B cell (primary cell): ENCODE data around the gene PSMB8. TPM values are rescaled to one million over a fixed set of nuclear protein-coding genes. Genes with fewer than 3 reads are reported as not detected.

ENCODE experiments used
- ATAC-seq: fragments of 200-7000 bp; cut with Tn5 transposase; one replicate; pipeline ENCODE4 v1.10.0; 2021; ENCODE audit warnings: low read depth, mild to moderate bottlenecking, moderate number of reproducible peaks, moderate library complexity
- CTCF ChIA-PET: fragments of 350-600 bp; sonication (Branson Sonifier 250); formaldehyde crosslinking; loops from one replicate; lab custom pipeline; 2021; ENCODE audit warnings: antibody characterized with exemption, inconsistent platforms; lab: Charles Lee
- POLR2A ChIA-PET: fragments of 350-600 bp; sonication (Branson Sonifier 250); formaldehyde crosslinking; loops from one replicate; lab custom pipeline; 2021; ENCODE audit warnings: antibody characterized with exemption; lab: Charles Lee
- DNase-seq: peaks from one replicate; pipeline ENCODE4 v3.0.0; 2013
- H2AFZ ChIP-seq: 2 replicates; pipeline ENCODE4 v1.6.1; 2012; ENCODE audit warnings: mild to moderate bottlenecking, low read depth, low read length; ENCODE audit not compliant: insufficient read depth, poor library complexity, severe bottlenecking
- H3K27ac ChIP-seq, 2 donors: 1 replicate in 1 of 2; 2 replicates in 1 of 2; pipeline ENCODE4 v1.5.1; 2012 to 2013; ENCODE audit warnings: low read length in 2 of 2, mild to moderate bottlenecking in 2 of 2, moderate library complexity in 1 of 2
- H3K27me3 ChIP-seq, 4 experiments: fragments of 200-600 bp in 1 of 4; sonication (generic) in 1 of 4; replicated peaks in 1 of 4; 1 replicate in 2 of 4; 2 replicates in 2 of 4; pipeline versions ENCODE4 v1.6.1 to v1.7.0; 2013 to 2016; ENCODE audit warnings: low read length in 3 of 4, mild to moderate bottlenecking in 2 of 4, mixed read lengths in 1 of 4, moderate library complexity in 1 of 4; ENCODE audit not compliant: insufficient read depth in 4 of 4, control insufficient read depth in 3 of 4; ENCODE audit errors: control extremely low read depth in 1 of 4
- H3K36me3 ChIP-seq, 2 experiments: replicated peaks in 1 of 2; 1 replicate in 1 of 2; 2 replicates in 1 of 2; pipeline versions ENCODE4 v1.6.1 to v1.7.1; 2013; ENCODE audit warnings: low read length in 1 of 2; ENCODE audit not compliant: insufficient read depth in 2 of 2, control insufficient read depth in 1 of 2; ENCODE audit errors: control extremely low read depth in 1 of 2, extremely low read depth in 1 of 2
- H3K4me1 ChIP-seq, 2 donors: fragments of 200-600 bp in 1 of 2; sonication (generic) in 1 of 2; 1 replicate in 1 of 2; 2 replicates in 1 of 2; pipeline versions ENCODE4 v1.5.1 to v1.6.1; 2013 to 2017; ENCODE audit warnings: low read length in 2 of 2; ENCODE audit not compliant: control insufficient read depth in 2 of 2, insufficient read depth in 2 of 2
- H3K4me2 ChIP-seq: replicated peaks from 2 replicates; pipeline ENCODE3; 2012; ENCODE audit warnings: mild to moderate bottlenecking, low read depth, low read length; ENCODE audit not compliant: poor library complexity, severe bottlenecking
- H3K4me3 ChIP-seq, 5 experiments: fragments of 200-600 bp in 1 of 5; sonication (generic) in 1 of 5; 1 replicate in 3 of 5; 2 replicates in 2 of 5; pipeline versions ENCODE4 v1.5.1 to v1.7.0; 2011 to 2016; ENCODE audit warnings: low read length in 4 of 5, mild to moderate bottlenecking in 4 of 5, low read depth in 2 of 5, control low read depth in 1 of 5, moderate library complexity in 1 of 5; ENCODE audit not compliant: insufficient read depth in 1 of 5; ENCODE audit errors: control extremely low read depth in 1 of 5, extremely low read depth in 1 of 5
- H3K79me2 ChIP-seq: fragments of 200-600 bp; sonication (generic); one replicate; pipeline ENCODE4 v1.6.0; 2016; ENCODE audit warnings: low read length; ENCODE audit not compliant: control insufficient read depth, insufficient read depth
- H3K9ac ChIP-seq: fragments of 200-600 bp; sonication (generic); 2 replicates; pipeline ENCODE4 v1.6.1; 2017; ENCODE audit warnings: mild to moderate bottlenecking, low read length, moderate library complexity
- H3K9me3 ChIP-seq, 3 donors: one replicate each; pipeline versions ENCODE4 v1.6.1 to v1.7.1; 2013; ENCODE audit warnings: low read length in 2 of 3; ENCODE audit not compliant: control insufficient read depth in 2 of 3, insufficient read depth in 1 of 3; ENCODE audit errors: control extremely low read depth in 1 of 3
- H4K20me1 ChIP-seq: 2 replicates; pipeline ENCODE4 v1.6.0; 2012; ENCODE audit warnings: mild to moderate bottlenecking, low read length; ENCODE audit not compliant: insufficient read depth, control insufficient read depth, poor library complexity, severe bottlenecking
- H3K27ac Mint-ChIP-seq: one replicate; pipeline ENCODE4 v1.8.0; 2021; ENCODE audit warnings: mixed read lengths
- H3K27me3 Mint-ChIP-seq: one replicate; pipeline ENCODE4 v1.8.0; 2021; ENCODE audit warnings: mixed read lengths
- H3K4me1 Mint-ChIP-seq: one replicate; pipeline ENCODE4 v1.8.0; 2021; ENCODE audit warnings: mixed read lengths
- H3K4me3 Mint-ChIP-seq: one replicate; pipeline ENCODE4 v1.8.0; 2021; ENCODE audit warnings: mixed read lengths
- H3K9me3 Mint-ChIP-seq: one replicate; pipeline ENCODE4 v1.8.0; 2022; ENCODE audit warnings: mixed read lengths; ENCODE audit not compliant: insufficient read depth
- EZH2 ChIP-seq: IDR thresholded peaks from 2 replicates; pipeline ENCODE4 v1.6.1; 2012; ENCODE audit warnings: borderline replicate concordance, low read depth, mild to moderate bottlenecking, moderate library complexity, low read length; ENCODE audit not compliant: insufficient read depth, poor library complexity, severe bottlenecking
- WGBS: methylation state at CpG from one replicate; pipeline ENCODE4 v1.1.5; 2013; ENCODE audit warnings: missing lambda C conversion rate; ENCODE audit not compliant: insufficient coverage; 5-methylcytosine and 5-hydroxymethylcytosine counted together
- intact Hi-C: fragments of 100-400 bp; cut with micrococcal nuclease; formaldehyde crosslinking; loops from one replicate; pipeline ENCODE4 v1.10.0; 2022
- polyA plus RNA-seq: library from polyadenylated mRNA; depleted of rRNA; stranded (reverse); fragments of >200 nt; gene quantifications from 2 replicates; pipeline ENCODE4 v1.2.3, GENCODE V29; 2012
- total RNA-seq, 2 donors: library from RNA; stranded (reverse); fragments of 120-200 nt in 1 of 2; gene quantifications; 1 replicate in 1 of 2; 2 replicates in 1 of 2; pipeline versions ENCODE4 v1.2.3 to v1.2.4, GENCODE V29; 2013 to 2022
- TF ChIP-seq, protein P1 (sequence below): fragments of 200-600 bp; IDR thresholded peaks from one replicate; pipeline ENCODE4 v1.8.0; 2022; ENCODE audit warnings: antibody characterized with exemption, mild to moderate bottlenecking

PSMB8 gene
- total and polyA plus RNA-seq, 2 donors (not counting 1 experiment from before 2014, with no cell fraction given) = 129 to 256 TPM

DNA sequence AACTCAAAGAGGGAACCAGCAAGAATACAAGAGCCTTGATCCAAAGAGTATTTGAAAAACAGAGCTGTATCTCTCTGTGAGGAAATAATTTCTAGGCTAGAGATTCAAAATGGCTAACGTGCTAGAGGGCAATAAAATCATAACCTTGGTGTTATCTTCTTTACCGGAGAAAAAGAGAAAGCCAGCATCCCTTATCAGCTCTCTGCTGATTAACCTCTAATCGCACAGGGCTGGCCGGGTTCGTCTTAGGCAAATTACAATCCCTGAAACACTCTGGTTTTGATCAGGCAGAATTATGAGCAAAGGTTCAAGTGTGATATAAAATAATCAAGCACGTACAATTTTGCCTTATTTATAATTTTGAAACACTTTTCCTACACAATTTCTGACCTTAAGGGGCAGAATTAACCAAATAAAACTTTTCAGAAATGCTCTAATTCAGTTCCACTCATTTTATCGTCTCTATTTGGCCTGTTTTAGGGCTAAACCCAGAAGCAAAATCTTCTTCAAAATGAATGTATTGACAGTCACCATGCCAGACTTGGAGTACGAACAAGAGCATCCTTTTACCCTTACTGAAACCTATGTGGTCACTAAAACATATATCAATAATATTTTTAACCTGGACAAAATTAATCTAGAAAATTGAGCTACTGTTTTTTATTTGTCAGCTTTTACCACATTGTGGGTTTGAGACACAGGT is 23.9 kb upstream of the PSMB8 start:
- H3K4me1 ChIP-seq = peaks cover 27 to 28% of the 10 kb centered on the region in 2 donors
- H3K27ac ChIP-seq = peak overlapping the region; percentile 31 to 74
- Mint-ChIP-seq H3K27me3 (no peaks in the 10 kb centered on the region), H3K4me3 (peak overlapping the region; percentile 68), H3K4me1 (peaks cover 33% of the 10 kb centered on the region), H3K9me3 (no peaks in the 10 kb centered on the region), H3K27ac (peak overlapping the region; percentile 89)
- DNase-seq (no peak), ATAC-seq (peak; percentile 6)
- H3K4me3 ChIP-seq = peak overlapping the region in 1 of 5 experiments; percentile 29
- no peak for TF ChIP-seq EZH2
- TF ChIP-seq, protein P1, sequence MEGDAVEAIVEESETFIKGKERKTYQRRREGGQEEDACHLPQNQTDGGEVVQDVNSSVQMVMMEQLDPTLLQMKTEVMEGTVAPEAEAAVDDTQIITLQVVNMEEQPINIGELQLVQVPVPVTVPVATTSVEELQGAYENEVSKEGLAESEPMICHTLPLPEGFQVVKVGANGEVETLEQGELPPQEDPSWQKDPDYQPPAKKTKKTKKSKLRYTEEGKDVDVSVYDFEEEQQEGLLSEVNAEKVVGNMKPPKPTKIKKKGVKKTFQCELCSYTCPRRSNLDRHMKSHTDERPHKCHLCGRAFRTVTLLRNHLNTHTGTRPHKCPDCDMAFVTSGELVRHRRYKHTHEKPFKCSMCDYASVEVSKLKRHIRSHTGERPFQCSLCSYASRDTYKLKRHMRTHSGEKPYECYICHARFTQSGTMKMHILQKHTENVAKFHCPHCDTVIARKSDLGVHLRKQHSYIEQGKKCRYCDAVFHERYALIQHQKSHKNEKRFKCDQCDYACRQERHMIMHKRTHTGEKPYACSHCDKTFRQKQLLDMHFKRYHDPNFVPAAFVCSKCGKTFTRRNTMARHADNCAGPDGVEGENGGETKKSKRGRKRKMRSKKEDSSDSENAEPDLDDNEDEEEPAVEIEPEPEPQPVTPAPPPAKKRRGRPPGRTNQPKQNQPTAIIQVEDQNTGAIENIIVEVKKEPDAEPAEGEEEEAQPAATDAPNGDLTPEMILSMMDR = no peak
- H3K9ac ChIP-seq = peak overlapping the region; percentile 14
- ChIA-PET POLR2A (interaction anchor here (0.6 to 2.8 kb wide), 11 partner anchors 10 to 176 kb away, joined by 3 to 37 read pairs (median 5); partner anchors contain the start of genes PSMB8, PSMB9, TAP1 and TAP2), CTCF (interaction anchor here (0.5 to 9.6 kb wide), 71 partner anchors 9 to 774 kb away, joined by 3 to 249 read pairs (median 5); partner anchors contain the start of genes BRD2, HLA-DMA, HLA-DMB and HLA-DOB)
- peak overlapping the region; percentile 57 for H2AFZ ChIP-seq
- no peaks in the 10 kb centered on the region for H4K20me1 ChIP-seq
- peaks cover 0 to 4% (median 0%) of the 10 kb centered on the region in 3 donors for H3K9me3 ChIP-seq
- WGBS = 39% methylated on average over 3 of the region's 8 CpGs
- H3K79me2 ChIP-seq = no peaks in the 10 kb centered on the region
- no peaks in the 10 kb centered on the region for H3K27me3 ChIP-seq
- peaks cover 0 to 2% of the 10 kb centered on the region in 2 experiments for H3K36me3 ChIP-seq
- peak overlapping the region; percentile 63 for H3K4me2 ChIP-seq
- intact Hi-C loops = loop anchor here (1.0 to 5.0 kb wide), 7 partner anchors 13 to 452 kb away; partner anchors contain the start of genes HLA-DOB, PSMB9 and TAP2
